GM10266 (cell line): Measurements from ENCODE around the gene MAPKBP1.
"Not testable (repeated sequence)": the region's sequence is repeated elsewhere in the genome, so short reads cannot be mapped to it uniquely, and the experiment has no call there.

ENCODE experiments used
- DNase-seq: peaks from one replicate; pipeline ENCODE4 v3.0.0; 2012; ENCODE audit errors: extremely low spot score
- CTCF ChIP-seq: IDR thresholded peaks from 2 replicates; pipeline ENCODE4 v1.5.1; 2012; ENCODE audit warnings: mild to moderate bottlenecking, low read depth; ENCODE audit not compliant: control insufficient read depth, insufficient read depth; ENCODE audit errors: missing control alignments

MAPKBP1 gene

GRCh38 chr15:41735046-41735445, 39.2 kb upstream of the MAPKBP1 start:
- no peak for TF ChIP-seq CTCF
- no peak for DNase-seq

- not testable (repeated sequence) for DNase-seq
Observed at GRCh38 chr15:41735492-41735891, 38.8 kb upstream of the MAPKBP1 start.

GRCh38 chr15:41746802-41747201, 27.5 kb upstream of the MAPKBP1 start:
- DNase-seq: no peak
- no peak for TF ChIP-seq CTCF

- no peak for DNase-seq
- no peak for TF ChIP-seq CTCF
Observed at GRCh38 chr15:41756198-41756597, 18.1 kb upstream of the MAPKBP1 start.

- TF ChIP-seq CTCF: peak; percentile 80
- peak; percentile 68 for DNase-seq
Observed at GRCh38 chr15:41772720-41773331, 1.5 kb upstream of the MAPKBP1 start.

GRCh38 chr15:41773332-41773728, 954 bp upstream of the MAPKBP1 start:
- no peak for TF ChIP-seq CTCF
- DNase-seq: no peak

GRCh38 chr15:41773729-41774061, 589 bp upstream of the MAPKBP1 start:
- no peak for DNase-seq

More at GRCh38 chr15:41773729-41774061, 589 bp upstream of the MAPKBP1 start:
- no peak for TF ChIP-seq CTCF
